NCI-H345 treated with DMSO at 0.1 percent for 48 hours (cell line): Measurements from ENCODE around the gene FUZ.

Source experiments
- DNase-seq: peaks from one replicate; lab custom pipeline; 2025; ENCODE audit not compliant: unreplicated experiment; lab: John Stamatoyannopoulos, UW

FUZ gene

GRCh38 chr19:49786376-49786820 is 26.7 kb downstream of the FUZ start:
- DNase-seq = no peak

- DNase-seq = no peak
Measured at GRCh38 chr19:49782515-49782914, 30.6 kb downstream of the FUZ start.

- DNase-seq = no peak
Measured at GRCh38 chr19:49781394-49781793, 31.7 kb downstream of the FUZ start.

- no peak for DNase-seq
Measured at GRCh38 chr19:49780861-49781260, 32.2 kb downstream of the FUZ start.

GRCh38 chr19:49779731-49780555 is 33.1 kb downstream of the FUZ start:
- no peak for DNase-seq

- no peak for DNase-seq
Measured at GRCh38 chr19:49776371-49776764, 36.7 kb downstream of the FUZ start.

- no peak for DNase-seq
Measured at GRCh38 chr19:49775742-49776370, 37.2 kb downstream of the FUZ start.

- DNase-seq = no peak
Measured at GRCh38 chr19:49774969-49775368, 38.1 kb downstream of the FUZ start.

GRCh38 chr19:49773663-49774350 is 39.3 kb downstream of the FUZ start:
- DNase-seq = no peak

GRCh38 chr19:49772850-49773432 is 40.2 kb downstream of the FUZ start:
- no peak for DNase-seq

- no peak for DNase-seq
Measured at GRCh38 chr19:49771674-49772139, 41.4 kb downstream of the FUZ start.

- DNase-seq = no peak
Measured at GRCh38 chr19:49770529-49770928, 42.6 kb downstream of the FUZ start.

GRCh38 chr19:49767967-49768581 is 45.0 kb downstream of the FUZ start:
- no peak for DNase-seq

- no peak for DNase-seq
Measured at GRCh38 chr19:49767381-49767780, 45.7 kb downstream of the FUZ start.

GRCh38 chr19:49766930-49767299 is 46.2 kb downstream of the FUZ start, which contains the start of gene AP2A1:
Gene AP2A1 (plus strand): TSS chr19:49767001. CDS start chr19:49767134, 133 bp downstream.
- no peak for DNase-seq

GRCh38 chr19:49766007-49766929 is 46.8 kb downstream of the FUZ start:
- peak; percentile 98 for DNase-seq

GRCh38 chr19:49764341-49764740 is 48.8 kb downstream of the FUZ start:
- no peak for DNase-seq

- DNase-seq = no peak
Measured at GRCh38 chr19:49763230-49763629, 49.9 kb downstream of the FUZ start, which contains the start of gene TSKS. Gene TSKS (minus strand): TSS chr19:49763306. CDS start chr19:49763247, 59 bp downstream.

- DNase-seq = no peak
Measured at GRCh38 chr19:49761625-49762311, 51.3 kb downstream of the FUZ start.
